H1 (cell line): ENCODE data around the gene HAUS2. TPM values are rescaled to one million over a fixed set of nuclear protein-coding genes. Genes with fewer than 3 reads are reported as not detected.

Experiments used
- polyA plus RNA-seq, 7 experiments: library from polyadenylated mRNA; depleted of rRNA in 3 of 7; stranded (reverse) in 5 of 7; unstranded in 2 of 7; fragments of >200 nt in 5 of 7; fragments of 200-250 nt in 2 of 7; gene quantifications; 1 replicate in 5 of 7; 2 replicates in 1 of 7; 4 replicates in 1 of 7; pipeline versions ENCODE4 v1.2.1 to v1.2.3, GENCODE V29; 2011 to 2013; ENCODE audit warnings: missing spikeins in 2 of 7, mixed read lengths in 2 of 7
- total RNA-seq: library from RNA; stranded (reverse); fragmentation: NEBNext Ultra II Directional; extraction: Animal tissue kit (Norgen Biotek cat#: 25700); gene quantifications from 2 replicates; pipeline ENCODE4 v1.2.1, GENCODE V29; 2021

The HAUS2 gene
- total and polyA plus RNA-seq, 2 of the 8 experiments (the other 6 are each of a cell fraction or from before 2014, with no cell fraction given): 12.1 to 33.5 TPM

Other genes starting within 250 kb of the HAUS2 start
- 0.75 and 0.80 TPM in 2 replicates for gene CAPN3, start 189.3 kb upstream of the HAUS2 start, total RNA-seq
- gene CAPN3, start 189.3 kb upstream of the HAUS2 start, polyA plus RNA-seq (2011; rRNA removed): 2.0 and 2.1 TPM in 2 replicates
- 62.0 and 64.5 TPM in 2 replicates for gene ZNF106, start 57.7 kb upstream of the HAUS2 start, total RNA-seq
- gene ZNF106, start 57.7 kb upstream of the HAUS2 start, polyA plus RNA-seq (2011; rRNA removed): 15.7 and 18.2 TPM in 2 replicates
- 71.3 and 72.8 TPM in 2 replicates for gene SNAP23, start 53.2 kb upstream of the HAUS2 start, total RNA-seq
- 32.2 and 58.0 TPM in 2 replicates for gene SNAP23, start 53.2 kb upstream of the HAUS2 start, polyA plus RNA-seq (2011; rRNA removed)
- gene LRRC57, start within 50 bp of the HAUS2 start, total RNA-seq: 11.1 and 12.7 TPM in 2 replicates
- gene LRRC57, start within 50 bp of the HAUS2 start, polyA plus RNA-seq (2011; rRNA removed): 4.9 and 5.0 TPM in 2 replicates
- gene STARD9, start 26.8 kb downstream of the HAUS2 start, total RNA-seq: 6.0 and 7.0 TPM in 2 replicates
- gene STARD9, start 26.8 kb downstream of the HAUS2 start, polyA plus RNA-seq (2011; rRNA removed): 2.8 and 3.3 TPM in 2 replicates
- gene CDAN1, start 188.3 kb downstream of the HAUS2 start, total RNA-seq: 15.0 and 18.6 TPM in 2 replicates
- 4.5 and 6.1 TPM in 2 replicates for gene CDAN1, start 188.3 kb downstream of the HAUS2 start, polyA plus RNA-seq (2011; rRNA removed)